Vagina (tissue), 2 donors: Measurements from ENCODE around the gene GALNT9. TPM values are rescaled to one million over a fixed set of nuclear protein-coding genes. Genes with fewer than 3 reads are reported as not detected.

Experiments used
- DNase-seq, 2 donors: peaks; one replicate each; pipeline ENCODE4 v3.0.0-alpha.2; 2017; ENCODE audit errors: extremely low spot score in 2 of 2
- H3K27ac ChIP-seq: fragments of 200-600 bp; sonication (generic); one replicate; pipeline ENCODE4 v1.5.1; 2019
- H3K27me3 ChIP-seq: fragments of 200-600 bp; sonication (generic); one replicate; pipeline ENCODE4 v1.5.1; 2019
- H3K36me3 ChIP-seq, 2 donors: fragments of 200-600 bp; sonication (generic); one replicate each; pipeline ENCODE4 v1.5.1; 2017 to 2019
- H3K4me1 ChIP-seq: fragments of 200-600 bp; sonication (generic); one replicate; pipeline ENCODE4 v1.5.1; 2019
- H3K4me3 ChIP-seq, 2 donors: fragments of 200-600 bp; sonication (generic); 1 replicate in 1 of 2; 2 replicates in 1 of 2; pipeline ENCODE4 v1.5.1; 2016 to 2019
- H3K9me3 ChIP-seq: fragments of 200-600 bp; sonication (generic); one replicate; pipeline ENCODE4 v1.5.1; 2019
- CTCF ChIP-seq, 3 experiments: fragments of 450-650 bp in 2 of 3; fragments of 200-600 bp in 1 of 3; sonication (generic) in 1 of 3; IDR thresholded peaks; one replicate each; pipeline ENCODE4 v1.5.1; 2017 to 2019; ENCODE audit warnings: antibody characterized with exemption in 3 of 3, mild to moderate bottlenecking in 2 of 3, moderate library complexity in 2 of 3
- POLR2A ChIP-seq, 2 donors: fragments of 450-650 bp; IDR thresholded peaks; one replicate each; pipeline ENCODE4 v1.6.1; 2017; ENCODE audit warnings: antibody characterized with exemption in 2 of 2, mild to moderate bottlenecking in 2 of 2, moderate library complexity in 2 of 2
- POLR2AphosphoS5 ChIP-seq, 2 donors: sonication (generic); formaldehyde crosslinking; IDR thresholded peaks; one replicate each; pipeline ENCODE4 v1.9.0; 2017; ENCODE audit warnings: antibody characterized with exemption in 2 of 2, mild to moderate bottlenecking in 2 of 2, low read depth in 1 of 2; ENCODE audit not compliant: insufficient read depth in 1 of 2
- intact Hi-C: fragments of 100-400 bp; cut with DNase I; formaldehyde crosslinking; loops from one replicate; pipeline ENCODE4 v1.15.1; 2023
- total RNA-seq: library from RNA; depleted of rRNA; stranded (reverse); fragments of >200 nt; gene quantifications from one replicate; pipeline ENCODE4 v1.2.3, GENCODE V29; 2016

Gene GALNT9
- total RNA-seq, 1 donor from 2014 or later, result 1.5 TPM

GRCh38 chr12:132238884-132239283 lies 90.5 kb downstream of the GALNT9 start:
- Histone ChIP-seq H3K4me1 (no peaks in the 10 kb centered on the region), H3K27me3 (no peaks in the 10 kb centered on the region), H3K4me3 (no peak overlapping the region), H3K9me3 (no peaks in the 10 kb centered on the region), H3K27ac (no peak overlapping the region), H3K36me3 (no peaks in the 10 kb centered on the region)
- intact Hi-C loops, result no loop called here
- no peak for DNase-seq
- TF ChIP-seq POLR2AphosphoS5 (IDR thresholded peaks at IDR 0.05; ENCODE audit: insufficient read depth in 1 of 2, low read depth in 1 of 2) (no peak), POLR2A (IDR thresholded peaks at IDR 0.05) (no peak), CTCF (IDR thresholded peaks at IDR 0.05) (no peak)

GRCh38 chr12:132238488-132238854 lies 90.9 kb downstream of the GALNT9 start:
- Histone ChIP-seq H3K4me1 (no peaks in the 10 kb centered on the region), H3K36me3 (no peaks in the 10 kb centered on the region), H3K4me3 (no peak overlapping the region), H3K9me3 (no peaks in the 10 kb centered on the region), H3K27ac (no peak overlapping the region), H3K27me3 (no peaks in the 10 kb centered on the region)
- no peak for TF ChIP-seq POLR2AphosphoS5 (IDR thresholded peaks at IDR 0.05; ENCODE audit: insufficient read depth in 1 of 2, low read depth in 1 of 2)
- no peak for TF ChIP-seq CTCF (IDR thresholded peaks at IDR 0.05)
- no peak for TF ChIP-seq POLR2A (IDR thresholded peaks at IDR 0.05)
- intact Hi-C loops, result no loop called here
- DNase-seq, result no peak

GRCh38 chr12:132237772-132238487 lies 91.5 kb downstream of the GALNT9 start:
- Histone ChIP-seq H3K27ac (no peak overlapping the region), H3K4me3 (no peak overlapping the region), H3K36me3 (no peaks in the 10 kb centered on the region), H3K9me3 (no peaks in the 10 kb centered on the region), H3K27me3 (no peaks in the 10 kb centered on the region), H3K4me1 (no peaks in the 10 kb centered on the region)
- TF ChIP-seq CTCF (IDR thresholded peaks at IDR 0.05) (no peak), POLR2AphosphoS5 (IDR thresholded peaks at IDR 0.05; ENCODE audit: insufficient read depth in 1 of 2, low read depth in 1 of 2) (no peak), POLR2A (IDR thresholded peaks at IDR 0.05) (no peak)
- DNase-seq, result no peak
- intact Hi-C loops, result no loop called here

- no peak for DNase-seq
- intact Hi-C loops, result no loop called here
Measured at GRCh38 chr12:132236930-132237771, 92.2 kb downstream of the GALNT9 start.

More at GRCh38 chr12:132236930-132237771, 92.2 kb downstream of the GALNT9 start:
- Histone ChIP-seq H3K27ac (no peak overlapping the region), H3K27me3 (no peaks in the 10 kb centered on the region), H3K9me3 (no peaks in the 10 kb centered on the region), H3K36me3 (no peaks in the 10 kb centered on the region), H3K4me1 (no peaks in the 10 kb centered on the region), H3K4me3 (no peak overlapping the region)
- TF ChIP-seq POLR2A (IDR thresholded peaks at IDR 0.05) (no peak), CTCF (IDR thresholded peaks at IDR 0.05) (no peak), POLR2AphosphoS5 (IDR thresholded peaks at IDR 0.05; ENCODE audit: insufficient read depth in 1 of 2, low read depth in 1 of 2) (no peak)
